GM12875 (cell line): ENCODE measurements around the gene TIGD3.

ENCODE experiments used
- H3K4me3 ChIP-seq: one replicate; pipeline ENCODE4 v1.5.1; 2011; ENCODE audit warnings: low read depth, low read length, control low read depth
- TF ChIP-seq, protein P1 (sequence below): IDR thresholded peaks from 2 replicates; pipeline ENCODE4 v1.5.1; 2011; ENCODE audit warnings: low read depth, mild to moderate bottlenecking, control low read depth, inconsistent platforms, low read length, moderate library complexity, borderline replicate concordance; ENCODE audit not compliant: insufficient read depth

The TIGD3 gene

DNA sequence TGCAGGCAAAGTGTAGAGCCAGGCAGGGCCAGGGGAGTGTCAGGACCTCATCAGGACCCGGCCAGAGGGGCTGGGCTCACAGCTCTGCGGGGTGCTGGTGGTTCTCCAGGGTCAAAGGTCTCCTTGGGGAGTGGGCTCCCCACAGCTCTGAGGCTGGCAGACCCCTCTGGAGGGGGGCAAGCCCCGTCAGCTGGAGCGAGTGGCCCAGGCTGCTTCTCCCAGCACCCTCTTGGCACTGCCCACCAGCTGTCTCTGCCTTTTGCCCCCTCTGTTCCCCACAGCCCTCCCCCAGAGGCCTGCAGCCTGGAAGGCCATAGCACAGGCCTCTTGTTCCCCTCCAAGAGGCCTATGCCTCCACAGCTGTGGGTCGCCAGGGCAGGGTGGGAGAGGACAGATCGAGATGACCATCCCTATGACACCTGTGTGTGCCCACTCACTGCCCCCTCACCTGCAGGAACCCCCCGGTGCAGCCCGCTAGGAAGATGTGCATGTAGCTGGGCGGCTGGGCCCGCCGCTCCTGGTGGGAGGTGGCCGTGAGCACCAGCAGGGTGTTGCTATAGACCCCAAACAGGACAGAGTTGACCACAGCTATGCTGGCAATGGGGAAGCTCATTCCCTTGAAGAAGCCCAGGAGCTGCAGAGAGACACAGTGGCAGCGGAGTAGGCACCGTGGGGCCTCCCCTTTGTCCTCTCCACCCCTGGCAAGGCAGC is 24.5 kb downstream of the TIGD3 start:
- no peak overlapping the region for H3K4me3 ChIP-seq
- TF ChIP-seq, protein P1, sequence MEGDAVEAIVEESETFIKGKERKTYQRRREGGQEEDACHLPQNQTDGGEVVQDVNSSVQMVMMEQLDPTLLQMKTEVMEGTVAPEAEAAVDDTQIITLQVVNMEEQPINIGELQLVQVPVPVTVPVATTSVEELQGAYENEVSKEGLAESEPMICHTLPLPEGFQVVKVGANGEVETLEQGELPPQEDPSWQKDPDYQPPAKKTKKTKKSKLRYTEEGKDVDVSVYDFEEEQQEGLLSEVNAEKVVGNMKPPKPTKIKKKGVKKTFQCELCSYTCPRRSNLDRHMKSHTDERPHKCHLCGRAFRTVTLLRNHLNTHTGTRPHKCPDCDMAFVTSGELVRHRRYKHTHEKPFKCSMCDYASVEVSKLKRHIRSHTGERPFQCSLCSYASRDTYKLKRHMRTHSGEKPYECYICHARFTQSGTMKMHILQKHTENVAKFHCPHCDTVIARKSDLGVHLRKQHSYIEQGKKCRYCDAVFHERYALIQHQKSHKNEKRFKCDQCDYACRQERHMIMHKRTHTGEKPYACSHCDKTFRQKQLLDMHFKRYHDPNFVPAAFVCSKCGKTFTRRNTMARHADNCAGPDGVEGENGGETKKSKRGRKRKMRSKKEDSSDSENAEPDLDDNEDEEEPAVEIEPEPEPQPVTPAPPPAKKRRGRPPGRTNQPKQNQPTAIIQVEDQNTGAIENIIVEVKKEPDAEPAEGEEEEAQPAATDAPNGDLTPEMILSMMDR = no peak

DNA sequence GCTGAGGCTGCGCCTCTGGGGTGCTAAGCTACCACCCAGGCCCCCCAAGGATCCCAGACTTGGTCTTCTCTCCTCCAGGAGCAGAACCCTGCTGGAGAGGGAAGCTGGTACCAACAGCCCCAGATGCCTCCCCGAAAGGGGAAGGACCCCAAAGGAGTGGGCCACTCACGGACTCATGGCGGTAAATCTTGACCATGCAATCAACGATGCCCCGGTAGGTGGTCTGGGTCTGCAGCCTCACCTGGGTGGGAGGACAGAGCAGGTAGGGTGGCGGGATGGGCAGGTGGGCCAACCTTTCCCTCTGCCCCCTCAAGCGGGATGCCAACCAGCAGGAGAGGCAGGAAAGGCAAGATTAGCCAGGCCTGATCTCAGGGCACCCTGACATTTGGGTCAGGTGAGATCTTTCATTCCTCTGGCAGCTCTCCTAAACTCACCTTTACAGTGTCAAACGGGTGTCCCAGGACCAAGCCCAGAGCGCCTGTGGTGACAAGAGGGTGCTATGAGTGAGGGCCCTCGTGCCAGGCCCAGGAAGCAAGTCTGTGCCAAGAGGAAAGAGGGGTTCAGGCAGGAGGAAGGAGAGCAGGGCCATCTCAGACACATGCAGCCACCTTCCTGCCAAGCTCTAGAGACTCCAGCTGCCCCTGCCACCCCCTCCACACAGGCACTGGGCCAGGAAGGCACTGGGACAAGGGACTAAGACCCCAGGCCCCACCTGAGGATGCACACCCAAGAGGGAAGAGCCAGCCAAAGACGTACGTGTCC is 25.3 kb downstream of the TIGD3 start:
- no peak overlapping the region for H3K4me3 ChIP-seq
- TF ChIP-seq, protein P1 = no peak

DNA sequence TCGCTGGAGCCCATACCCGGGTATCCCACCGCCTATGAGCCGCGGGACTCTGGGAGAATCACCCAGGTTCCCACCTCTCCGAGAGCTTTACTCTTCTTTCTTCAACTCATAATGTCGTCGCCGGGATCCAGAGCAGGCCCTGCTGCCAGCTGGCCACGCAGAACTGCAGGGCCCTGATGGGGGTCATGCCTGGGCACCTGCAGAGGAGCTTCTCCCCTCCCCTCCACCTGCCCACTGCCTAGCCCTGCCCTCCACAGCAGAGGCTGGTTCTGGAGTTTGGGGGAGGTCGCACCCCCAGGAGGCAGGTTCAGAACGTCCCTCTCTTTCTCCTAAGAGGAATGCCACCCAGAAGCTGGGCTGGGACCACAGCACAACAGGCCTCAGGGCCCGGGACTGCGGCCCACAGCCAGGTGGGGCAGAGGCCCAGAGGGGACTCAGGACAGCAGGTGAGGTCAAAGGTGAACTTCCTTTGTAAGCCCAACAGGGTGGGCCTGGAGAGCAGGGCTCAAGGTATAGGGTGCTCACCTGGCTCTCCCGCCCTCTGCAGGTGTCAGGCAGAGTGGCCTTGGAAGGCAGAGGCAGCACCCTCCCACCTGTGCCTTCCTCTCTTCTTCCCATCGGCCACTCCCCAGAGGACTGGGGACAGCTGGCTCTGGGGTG is 26.0 kb downstream of the TIGD3 start:
- TF ChIP-seq, protein P1 = 0 out of 2 replicates have a peak, but pooled peaks have one; percentile 6
- no peak overlapping the region for H3K4me3 ChIP-seq

DNA sequence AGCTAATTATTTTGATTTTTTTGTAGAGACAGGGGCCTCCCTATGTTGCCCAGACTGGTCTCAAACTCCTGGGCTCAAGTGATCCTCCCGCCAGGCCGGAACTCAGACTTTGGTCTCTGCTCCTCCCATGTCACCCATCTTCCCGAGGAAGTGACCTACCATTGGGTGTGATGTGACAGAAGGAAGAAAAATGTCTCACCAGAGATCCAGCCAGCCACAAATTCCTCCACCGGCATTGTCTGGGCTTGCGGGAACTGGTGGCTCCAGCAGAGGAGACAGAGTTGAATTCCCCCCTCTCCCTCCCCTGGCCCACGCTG is 27.1 kb downstream of the TIGD3 start:
- H3K4me3 ChIP-seq = peak overlapping the region; percentile 57
- TF ChIP-seq, protein P1 = no peak

DNA sequence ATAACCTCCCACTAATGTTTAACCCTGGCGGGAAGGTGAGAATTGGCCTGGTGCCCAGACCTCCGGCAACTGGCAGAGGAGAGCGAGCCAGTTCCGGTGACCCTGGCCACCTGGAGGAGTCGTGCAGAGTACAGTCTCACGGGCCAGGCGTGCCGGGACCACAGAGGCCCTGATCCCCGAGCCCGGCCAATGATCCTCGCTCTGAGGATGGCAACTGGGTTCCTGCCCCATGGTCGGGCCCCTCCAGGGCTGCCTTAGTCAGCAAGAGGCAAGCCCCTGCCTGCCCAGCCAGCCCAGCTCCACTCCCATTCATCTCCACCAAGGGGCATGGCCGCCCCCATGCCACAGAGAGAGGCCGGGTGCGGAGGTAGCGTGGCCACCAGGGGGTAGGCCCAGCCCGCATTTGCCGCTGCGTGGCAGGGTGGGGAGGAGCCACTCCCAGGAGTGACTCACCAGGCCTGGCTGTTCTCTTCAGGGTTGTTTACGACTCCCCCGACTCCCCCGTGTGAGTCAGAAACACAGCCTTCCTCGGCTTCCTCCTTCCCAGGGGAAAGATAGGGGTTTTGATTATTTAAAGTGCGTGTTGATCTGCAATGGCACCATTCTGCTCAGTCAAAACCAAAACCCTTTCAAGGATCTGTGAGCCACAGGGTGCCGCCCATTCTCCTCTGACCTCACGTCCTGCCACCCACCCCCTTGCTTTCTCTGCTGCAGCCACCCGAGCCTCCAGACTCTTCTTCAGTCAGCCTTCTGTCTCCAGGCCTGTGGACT is 27.7 kb downstream of the TIGD3 start, which contains the start of gene SLC25A45:
TSS of gene SLC25A45 (minus strand) at position 614 of the 771 bp plus-strand sequence. CDS start 695 bp downstream, outside the sequence.
- H3K4me3 ChIP-seq = peak within 1 kb of the TSS; percentile 57
- TF ChIP-seq, protein P1 = peak; percentile 76

DNA sequence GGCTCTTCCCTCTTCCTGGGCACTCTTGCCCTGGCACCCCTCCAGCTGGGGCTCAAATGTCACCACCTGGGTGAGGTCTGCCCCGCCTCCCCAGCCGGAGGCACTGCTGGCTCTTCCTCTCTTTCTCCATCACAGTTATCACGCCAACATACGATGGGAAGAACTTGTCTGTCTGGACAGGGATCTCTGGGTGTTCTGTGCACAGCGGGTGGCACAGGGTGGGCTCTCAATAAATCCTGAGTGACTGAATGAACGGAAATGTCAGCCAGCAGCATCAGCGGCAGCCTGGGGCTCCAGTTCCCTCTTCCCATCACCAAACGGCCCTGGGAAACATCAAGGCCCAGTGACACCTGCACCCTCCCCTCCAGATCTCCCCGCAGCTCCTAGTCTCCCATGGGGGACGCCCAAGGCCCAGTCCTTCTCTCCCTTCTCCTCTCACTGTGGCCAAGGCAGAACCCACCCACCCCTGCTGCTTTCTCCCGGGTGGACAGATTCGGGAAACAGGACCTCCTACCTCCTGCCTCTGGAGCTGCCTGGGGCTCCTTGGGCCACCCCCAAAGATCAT is 28.3 kb downstream of the TIGD3 start:
- TF ChIP-seq, protein P1 = no peak
- H3K4me3 ChIP-seq = peak overlapping the region; percentile 57
